ENCODE results near the gene PHF14.

Gene PHF14

GRCh38 chr7:11170863-11171568 lies 197.3 kb downstream of the PHF14 start:
- DNase-seq (ENCODE audit: low read depth in 2 of 2) = no peak

- DNase-seq (ENCODE audit: low read depth in 2 of 2) = no peak
These were observed 198.0 kb downstream of the PHF14 start for GRCh38 chr7:11171569-11172192.

- DNase-seq (ENCODE audit: low read depth in 2 of 2) = no peak
These were observed 199.2 kb downstream of the PHF14 start for GRCh38 chr7:11172835-11173234.

- no peak for DNase-seq (ENCODE audit: low read depth in 2 of 2)
These were observed 201.7 kb downstream of the PHF14 start for GRCh38 chr7:11175371-11175770.

- DNase-seq (ENCODE audit: low read depth in 2 of 2) = no peak
These were observed 202.2 kb downstream of the PHF14 start for GRCh38 chr7:11175887-11176286.

- no peak for DNase-seq (ENCODE audit: low read depth in 2 of 2)
These were observed 203.4 kb downstream of the PHF14 start for GRCh38 chr7:11176985-11177555.

GRCh38 chr7:11177793-11178192 lies 204.1 kb downstream of the PHF14 start:
- no peak for DNase-seq (ENCODE audit: low read depth in 2 of 2)

- no peak for DNase-seq (ENCODE audit: low read depth in 2 of 2)
These were observed 207.9 kb downstream of the PHF14 start for GRCh38 chr7:11181590-11181989.

- DNase-seq (ENCODE audit: low read depth in 2 of 2) = no peak
These were observed 209.1 kb downstream of the PHF14 start for GRCh38 chr7:11182736-11183135.

GRCh38 chr7:11185179-11185815 lies 211.6 kb downstream of the PHF14 start:
- no peak for DNase-seq (ENCODE audit: low read depth in 2 of 2)

GRCh38 chr7:11188529-11189310 lies 215.0 kb downstream of the PHF14 start:
- DNase-seq (ENCODE audit: low read depth in 2 of 2) = no peak

- no peak for DNase-seq (ENCODE audit: low read depth in 2 of 2)
These were observed 217.4 kb downstream of the PHF14 start for GRCh38 chr7:11191081-11191480.

GRCh38 chr7:11191574-11192220 lies 218.0 kb downstream of the PHF14 start:
- no peak for DNase-seq (ENCODE audit: low read depth in 2 of 2)

- no peak for DNase-seq (ENCODE audit: low read depth in 2 of 2)
These were observed 218.8 kb downstream of the PHF14 start for GRCh38 chr7:11192506-11192905.

GRCh38 chr7:11193131-11193867 lies 219.6 kb downstream of the PHF14 start:
- DNase-seq (ENCODE audit: low read depth in 2 of 2) = no peak

GRCh38 chr7:11193888-11194287 lies 220.2 kb downstream of the PHF14 start:
- no peak for DNase-seq (ENCODE audit: low read depth in 2 of 2)

GRCh38 chr7:11194492-11194891 lies 220.8 kb downstream of the PHF14 start:
- no peak for DNase-seq (ENCODE audit: low read depth in 2 of 2)

- DNase-seq (ENCODE audit: low read depth in 2 of 2) = no peak
These were observed 221.8 kb downstream of the PHF14 start for GRCh38 chr7:11195502-11195901.

GRCh38 chr7:11196143-11196542 lies 222.5 kb downstream of the PHF14 start:
- DNase-seq (ENCODE audit: low read depth in 2 of 2) = no peak

- DNase-seq (ENCODE audit: low read depth in 2 of 2) = no peak
These were observed 229.6 kb downstream of the PHF14 start for GRCh38 chr7:11203224-11203623.

GRCh38 chr7:11203683-11204082 lies 230.0 kb downstream of the PHF14 start:
- no peak for DNase-seq (ENCODE audit: low read depth in 2 of 2)

Measured in stimulated activated CD8-positive, alpha-beta memory T cell treated with anti-CD3 and anti-CD28 coated beads, Interleukin-7, amount 100 ng/mL, for 4 hours (primary cell).